Ascending aorta (tissue), 2 donors: ENCODE results near the gene BNIP3. TPM values are rescaled to one million over a fixed set of nuclear protein-coding genes. Genes with fewer than 3 reads are reported as not detected.
"Not testable (repeated sequence)": the region's sequence is repeated elsewhere in the genome, so short reads cannot be mapped to it uniquely, and the experiment has no call there.

Experiments used
- DNase-seq, 2 donors: peaks; one replicate each; pipeline ENCODE4 v3.0.0-alpha.2; 2019; ENCODE audit warnings: low spot score in 2 of 2
- H3K27ac ChIP-seq, 2 donors: fragments of 200-600 bp; sonication (generic); one replicate each; pipeline ENCODE4 v1.5.1; 2016 to 2017; ENCODE audit warnings: mild to moderate bottlenecking in 1 of 2
- H3K27me3 ChIP-seq: fragments of 200-600 bp; sonication (generic); one replicate; pipeline ENCODE4 v1.5.1; 2017
- H3K36me3 ChIP-seq, 2 donors: fragments of 200-600 bp; sonication (generic); one replicate each; pipeline ENCODE4 v1.5.1; 2016
- H3K4me1 ChIP-seq, 2 donors: fragments of 200-600 bp; sonication (generic); one replicate each; pipeline ENCODE4 v1.5.1; 2016 to 2017; ENCODE audit warnings: mild to moderate bottlenecking in 1 of 2
- H3K4me3 ChIP-seq, 2 donors: fragments of 200-600 bp; sonication (generic); one replicate each; pipeline ENCODE4 v1.5.1; 2016 to 2017; ENCODE audit warnings: mild to moderate bottlenecking in 1 of 2
- H3K9me3 ChIP-seq, 2 donors: fragments of 200-600 bp; sonication (generic); one replicate each; pipeline ENCODE4 v1.5.1; 2016
- intact Hi-C: fragments of 100-400 bp; cut with DNase I; formaldehyde crosslinking; loops from one replicate; pipeline ENCODE4 v1.15.1; 2023
- total RNA-seq: library from RNA; depleted of rRNA; stranded (reverse); fragments of >200 nt; gene quantifications from one replicate; pipeline ENCODE4 v1.1.0, GENCODE V29; 2016
- TF ChIP-seq, protein P1 (sequence below), 3 experiments: fragments of 200-600 bp in 2 of 3; fragments of 450-650 bp in 1 of 3; sonication (generic) in 2 of 3; IDR thresholded peaks; one replicate each; pipeline ENCODE4 v1.5.1; 2016 to 2019; ENCODE audit warnings: antibody characterized with exemption in 3 of 3, mild to moderate bottlenecking in 1 of 3, moderate library complexity in 1 of 3

BNIP3 gene
- total RNA-seq, 1 donor from 2014 or later, result 18.3 TPM

DNA sequence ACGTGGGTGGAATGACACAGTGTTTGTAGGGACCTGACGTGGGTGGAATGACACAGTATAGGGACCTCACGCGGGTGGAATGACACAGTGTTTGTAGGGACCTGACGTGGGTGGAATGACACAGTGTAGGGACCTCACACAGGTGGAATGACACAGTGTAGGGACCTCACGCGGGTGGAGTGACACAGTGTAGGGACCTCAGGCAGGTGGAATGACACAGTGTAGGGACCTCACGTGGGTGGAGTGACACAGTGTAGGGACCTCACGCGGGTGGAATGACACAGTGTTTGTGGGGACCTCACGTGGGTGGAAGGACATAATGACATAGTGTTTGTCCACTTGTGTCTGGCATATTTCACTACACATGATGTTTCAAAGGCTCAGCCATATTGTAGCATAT, 61.6 kb downstream of the BNIP3 start:
- no peak for DNase-seq
- TF ChIP-seq, protein P1, sequence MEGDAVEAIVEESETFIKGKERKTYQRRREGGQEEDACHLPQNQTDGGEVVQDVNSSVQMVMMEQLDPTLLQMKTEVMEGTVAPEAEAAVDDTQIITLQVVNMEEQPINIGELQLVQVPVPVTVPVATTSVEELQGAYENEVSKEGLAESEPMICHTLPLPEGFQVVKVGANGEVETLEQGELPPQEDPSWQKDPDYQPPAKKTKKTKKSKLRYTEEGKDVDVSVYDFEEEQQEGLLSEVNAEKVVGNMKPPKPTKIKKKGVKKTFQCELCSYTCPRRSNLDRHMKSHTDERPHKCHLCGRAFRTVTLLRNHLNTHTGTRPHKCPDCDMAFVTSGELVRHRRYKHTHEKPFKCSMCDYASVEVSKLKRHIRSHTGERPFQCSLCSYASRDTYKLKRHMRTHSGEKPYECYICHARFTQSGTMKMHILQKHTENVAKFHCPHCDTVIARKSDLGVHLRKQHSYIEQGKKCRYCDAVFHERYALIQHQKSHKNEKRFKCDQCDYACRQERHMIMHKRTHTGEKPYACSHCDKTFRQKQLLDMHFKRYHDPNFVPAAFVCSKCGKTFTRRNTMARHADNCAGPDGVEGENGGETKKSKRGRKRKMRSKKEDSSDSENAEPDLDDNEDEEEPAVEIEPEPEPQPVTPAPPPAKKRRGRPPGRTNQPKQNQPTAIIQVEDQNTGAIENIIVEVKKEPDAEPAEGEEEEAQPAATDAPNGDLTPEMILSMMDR (IDR thresholded peaks at IDR 0.05), result no peak
- intact Hi-C loops, result no loop called here
- Histone ChIP-seq H3K27me3 (no peaks in the 10 kb centered on the region), H3K27ac (no peak overlapping the region), H3K36me3 (no peaks in the 10 kb centered on the region), H3K4me1 (no peaks in the 10 kb centered on the region), H3K4me3 (no peak overlapping the region), H3K9me3 (peaks cover 0 to 2% of the 10 kb centered on the region in 2 donors)

DNA sequence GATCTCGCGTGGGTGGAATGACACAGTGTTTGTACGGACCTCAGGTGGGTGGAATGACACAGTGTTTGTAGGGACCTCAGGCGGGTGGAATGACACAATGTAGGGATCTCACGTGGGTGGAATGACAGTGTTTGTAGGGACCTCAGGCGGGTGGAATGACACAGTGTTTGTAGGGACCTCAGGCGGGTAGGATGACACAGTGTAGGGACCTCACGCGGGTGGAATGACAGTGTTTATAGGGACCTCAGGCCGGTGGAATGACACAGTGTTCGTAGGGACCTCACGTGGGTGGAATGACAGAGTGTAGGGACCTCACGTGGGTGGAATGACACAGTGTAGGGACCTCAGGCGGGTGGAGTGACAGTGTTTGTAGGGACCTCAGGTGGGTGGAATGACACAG, 62.3 kb downstream of the BNIP3 start:
- intact Hi-C loops, H3K27ac ChIP-seq, H3K27me3 ChIP-seq, DNase-seq, H3K9me3 ChIP-seq, H3K4me3 ChIP-seq, H3K4me1 ChIP-seq, H3K36me3 ChIP-seq: not testable (repeated sequence)

Other genes with a start within 250 kb of the BNIP3 start
- 11.8 TPM for gene PPP2R2D, start 80.9 kb downstream of the BNIP3 start, total RNA-seq
- gene JAKMIP3, start 84.0 kb upstream of the BNIP3 start, total RNA-seq, result not detected
- not detected for gene DPYSL4, start 205.0 kb upstream of the BNIP3 start, total RNA-seq